ENCODE measurements around the gene IQCB1. TPM values are rescaled to one million over a fixed set of nuclear protein-coding genes. Genes with fewer than 3 reads are reported as not detected.

The IQCB1 gene
- total RNA-seq, 2 experiments from 2014 or later: 45.4 to 51.6 TPM

Other genes starting within 250 kb of the IQCB1 start
- not detected for gene FBXO40, start 241.7 kb downstream of the IQCB1 start, total RNA-seq
- gene HCLS1, start 174.2 kb downstream of the IQCB1 start, total RNA-seq: 100 to 1,000 TPM; 196 to 199 TPM
- 10 to 100 TPM; 15.0 to 16.4 TPM for gene GOLGB1, start 85.3 kb downstream of the IQCB1 start, total RNA-seq
- gene EAF2, start 149 bp upstream of the IQCB1 start, total RNA-seq: 10 to 100 TPM; 13.4 to 14.4 TPM
- gene SLC15A2, start 59.3 kb upstream of the IQCB1 start, total RNA-seq: 1 to 10 TPM; 1.7 TPM
- gene ILDR1, start 187.2 kb upstream of the IQCB1 start, total RNA-seq: not detected
- gene CD86, start 220.3 kb upstream of the IQCB1 start, total RNA-seq: under 1 TPM; 0.43 to 0.52 TPM

Data from activated CD8-positive, alpha-beta T cell treated with anti-CD3 and anti-CD28 coated beads for 36 hours (primary cell).